CD4-positive, alpha-beta T cell treated with Interleukin-17A for 4 hours (primary cell): ENCODE measurements around the gene NABP1.

ENCODE experiments used
- DNase-seq: peaks from one replicate; pipeline ENCODE4 v3.0.0-alpha.2; 2020; ENCODE audit warnings: mixed read lengths

The NABP1 gene

DNA sequence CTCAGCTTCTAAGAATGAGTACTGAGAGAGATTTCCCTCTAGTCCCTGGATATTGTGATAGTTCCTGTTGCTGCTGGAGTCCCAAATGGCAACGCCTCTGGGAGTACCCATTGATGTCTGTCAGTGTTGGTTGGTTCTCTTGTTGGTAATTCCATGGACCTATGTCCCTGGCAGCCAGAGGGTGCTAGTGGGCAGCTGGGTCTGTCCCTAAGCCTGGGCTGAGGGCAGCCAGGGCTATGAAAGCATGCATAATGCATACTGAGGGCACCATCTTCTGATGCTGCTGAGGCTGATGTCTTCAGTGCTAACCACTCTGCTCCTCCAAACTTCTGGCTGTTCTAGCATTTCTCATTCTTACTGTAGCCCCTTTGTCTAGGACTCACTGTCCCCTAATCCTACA is 35.9 kb downstream of the NABP1 start:
- DNase-seq, result no peak

DNA sequence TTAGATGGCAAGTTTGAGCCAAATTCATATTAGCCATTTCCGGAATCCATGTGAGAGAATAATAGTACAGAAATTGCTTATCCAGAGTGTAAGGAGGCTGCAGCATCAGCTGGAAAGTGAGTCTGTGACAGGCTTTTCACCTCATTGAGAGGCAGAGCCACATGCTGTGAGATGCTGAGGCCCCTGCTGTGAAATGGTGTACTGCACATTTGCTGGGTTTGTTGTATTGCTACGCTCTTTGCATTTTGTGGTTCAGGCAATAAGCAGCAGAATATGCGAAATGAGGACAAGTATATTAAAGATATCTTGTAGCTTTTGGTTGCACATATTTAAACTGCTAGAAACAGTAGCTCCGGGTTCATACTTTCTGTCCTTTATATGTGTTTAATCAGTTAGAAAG is 37.0 kb downstream of the NABP1 start:
- no peak for DNase-seq

DNA sequence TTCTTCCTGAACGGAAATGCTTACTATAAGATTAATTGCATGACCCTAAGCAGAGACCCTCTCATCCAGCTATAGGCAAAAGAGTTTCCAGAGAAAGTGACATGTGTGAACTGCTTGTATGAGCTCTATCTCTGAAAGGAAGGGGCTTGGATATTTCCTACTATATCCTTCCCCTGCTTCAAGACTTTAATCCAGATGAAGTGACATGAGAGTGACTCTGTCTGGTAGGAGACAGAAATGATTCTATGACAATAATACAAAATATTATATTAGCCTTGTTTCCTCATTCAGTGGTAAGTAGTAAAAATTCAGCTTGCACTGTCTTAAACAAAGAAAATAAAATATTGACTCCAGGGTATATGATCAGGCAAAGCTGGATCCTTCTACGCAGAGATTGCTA is 37.5 kb downstream of the NABP1 start:
- DNase-seq, result no peak

DNA sequence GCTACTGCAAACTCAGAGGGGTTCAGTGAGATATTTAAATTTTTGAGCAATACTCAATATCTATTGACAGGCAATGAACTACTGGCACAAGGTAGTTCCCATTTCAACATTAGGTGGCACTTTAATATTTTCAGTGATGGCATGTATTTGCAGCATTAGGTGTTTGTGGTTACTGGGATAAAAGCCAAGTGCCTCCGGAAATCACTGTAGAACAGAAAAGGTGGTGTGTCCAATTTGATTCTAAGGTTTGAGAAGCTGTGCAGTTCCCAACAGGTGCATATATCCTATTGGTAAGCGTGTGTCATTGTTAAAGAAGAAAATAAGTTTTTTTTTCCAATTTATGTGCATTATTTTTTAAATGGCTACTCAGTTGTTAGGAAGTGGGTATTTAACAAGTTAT is 41.3 kb downstream of the NABP1 start:
- no peak for DNase-seq

DNA sequence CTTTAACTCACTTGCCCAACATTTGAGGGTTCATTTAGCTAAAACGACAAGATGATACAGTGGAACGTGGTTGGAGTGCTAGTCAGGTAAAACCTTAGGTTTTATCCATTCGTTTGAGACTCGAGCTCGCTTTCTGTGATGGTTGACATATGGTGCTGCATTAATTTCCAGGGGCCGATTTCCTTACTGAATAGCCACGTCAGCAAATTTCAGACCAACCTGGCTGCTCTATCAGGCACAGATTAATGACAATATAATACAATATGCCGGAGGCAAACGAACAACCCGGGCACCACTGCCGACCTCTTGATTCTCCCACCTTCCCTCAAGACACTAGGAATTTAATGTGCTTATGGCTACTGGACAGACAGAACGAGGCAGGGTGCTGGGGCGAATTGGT is 42.0 kb downstream of the NABP1 start:
- DNase-seq, result no peak

DNA sequence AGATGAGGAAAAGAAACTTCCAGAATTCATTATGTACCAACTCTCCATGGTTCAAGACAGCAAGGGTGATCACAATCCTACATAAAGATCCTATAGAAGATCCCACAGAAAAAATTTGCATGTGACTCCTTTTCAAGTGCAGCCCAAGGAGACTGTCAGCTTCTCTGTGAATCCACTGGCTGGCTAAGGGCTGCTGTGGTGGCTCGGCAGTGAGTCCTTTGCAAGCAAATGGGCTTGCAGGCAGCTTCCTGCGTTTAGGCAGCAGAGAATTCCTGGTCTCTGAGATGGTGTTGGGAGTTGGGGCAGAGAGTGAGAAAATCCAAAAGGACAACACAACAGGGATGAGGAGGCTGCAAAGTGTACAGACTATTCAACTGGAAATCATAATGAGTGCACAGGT is 43.4 kb downstream of the NABP1 start:
- DNase-seq, result no peak

DNA sequence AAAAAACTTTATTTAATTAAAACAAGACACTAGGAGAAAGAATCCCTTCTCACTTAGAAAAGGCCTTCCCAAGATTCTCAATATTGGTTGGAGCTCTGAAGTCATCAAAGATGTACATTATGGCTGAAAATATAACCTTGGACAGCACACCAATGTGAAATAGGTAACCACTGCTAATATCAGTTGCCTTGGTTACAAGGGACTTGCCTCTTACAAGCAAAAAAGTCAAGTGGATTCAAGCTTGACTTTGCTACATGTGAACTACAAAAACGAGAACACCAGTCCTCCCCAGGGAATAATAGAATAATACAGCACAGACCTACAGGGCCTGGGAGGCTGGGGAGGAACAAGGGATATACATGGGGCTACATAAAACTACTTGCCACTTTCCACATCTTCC is 46.1 kb downstream of the NABP1 start:
- DNase-seq, result no peak

DNA sequence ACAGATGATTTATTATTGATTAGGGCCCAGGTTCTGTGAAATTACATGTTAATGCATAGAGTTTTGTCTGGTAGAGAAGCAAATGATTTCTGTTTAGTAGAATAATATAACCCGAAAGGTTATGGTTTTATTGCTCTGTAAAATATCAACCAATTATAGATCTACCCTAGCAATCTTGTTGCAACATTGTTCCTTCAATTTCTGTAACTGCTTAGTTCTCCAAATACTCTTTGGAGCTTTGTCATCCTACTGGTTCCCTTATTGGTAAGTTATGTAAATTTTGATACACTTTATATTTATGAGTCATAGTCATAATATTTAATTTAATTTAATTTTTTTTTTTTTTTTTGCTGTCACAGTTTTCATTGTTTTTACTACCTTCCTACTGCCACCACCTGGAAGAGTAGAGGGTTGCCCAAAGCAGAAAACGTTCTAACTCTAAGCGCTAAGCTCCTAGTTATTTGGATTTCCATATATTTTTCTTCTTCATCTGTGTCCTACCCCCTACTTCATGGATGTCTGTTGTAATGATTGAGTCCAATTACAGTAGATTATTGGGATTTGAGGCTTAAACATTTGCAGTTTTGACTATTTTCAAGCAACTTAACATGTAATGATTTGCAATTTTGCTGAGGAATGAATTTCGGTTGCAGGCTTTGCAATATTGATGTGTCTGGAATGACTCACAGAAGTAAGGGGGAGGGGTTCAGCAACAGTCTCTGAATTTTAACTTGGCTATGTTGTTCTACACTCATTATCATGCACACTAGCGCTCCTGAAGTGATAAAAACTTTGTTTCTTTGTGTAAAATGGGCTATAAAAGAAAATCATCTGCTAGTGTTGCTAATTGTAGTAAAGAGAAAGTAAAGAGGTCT is 51.1 kb downstream of the NABP1 start:
- no peak for DNase-seq

DNA sequence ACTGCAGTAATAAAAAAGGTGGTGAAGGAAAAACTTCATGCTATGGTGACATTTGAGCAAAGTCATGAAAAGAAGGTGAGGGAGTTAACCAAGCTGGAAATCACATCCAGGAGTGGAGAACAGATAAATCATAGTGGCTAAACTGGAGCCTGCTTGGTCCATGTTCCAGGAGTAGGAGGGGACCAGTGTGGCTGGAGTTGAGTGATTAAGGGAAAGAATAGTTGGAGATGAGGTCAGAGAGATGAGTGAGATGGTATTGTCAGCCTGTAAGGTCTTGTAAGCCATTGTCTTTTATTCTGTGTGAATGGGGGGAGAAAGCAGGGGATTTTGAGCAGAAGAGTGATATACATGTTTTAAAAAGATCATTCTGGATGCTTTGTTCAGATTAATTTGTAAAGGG is 52.3 kb downstream of the NABP1 start:
- DNase-seq, result no peak
